SK-N-SH (cell line): ENCODE results near the gene ATF7IP2. TPM values are rescaled to one million over a fixed set of nuclear protein-coding genes. Genes with fewer than 3 reads are reported as not detected.

Experiments used
- CTCF ChIA-PET: fragments of 300-600, 350-600 bp; formaldehyde crosslinking; extraction: SDS; loops from one replicate; lab custom pipeline; 2021; lab: Yijun Ruan, JAX
- POLR2A ChIA-PET: fragments of 350-600 bp; sonication (Branson Sonifier 250); formaldehyde crosslinking; extraction: SDS; loops from one replicate; lab custom pipeline; 2020; ENCODE audit warnings: antibody characterized with exemption, inconsistent platforms; lab: Yijun Ruan, JAX
- DNase-seq: peaks from one replicate; pipeline ENCODE4 v3.0.0; 2012
- H2AFZ ChIP-seq: fragments of 200-600 bp; sonication (generic); 2 replicates; pipeline ENCODE4 v1.8.1; 2016; ENCODE audit warnings: antibody characterized with exemption, mild to moderate bottlenecking, low read depth
- H3F3A ChIP-seq: fragments of 200-600 bp; sonication (generic); replicated peaks from 2 replicates; pipeline ENCODE3; 2016; ENCODE audit warnings: antibody characterized with exemption, mild to moderate bottlenecking; ENCODE audit not compliant: insufficient read depth
- H3K27ac ChIP-seq, 2 experiments: fragments of 200-500 bp in 1 of 2; fragments of 200-600 bp in 1 of 2; sonication (Bioruptor generic) in 1 of 2; sonication (generic), shearing (Covaris generic) in 1 of 2; 2 replicates each; pipeline versions ENCODE4 v1.5.1 to v1.6.1; 2014 to 2016; ENCODE audit warnings: low read depth in 2 of 2, inconsistent platforms in 1 of 2, low read length in 1 of 2, mild to moderate bottlenecking in 1 of 2, mixed read lengths in 1 of 2
- H3K27me3 ChIP-seq: fragments of 200-600 bp; sonication (generic), shearing (Covaris generic); 2 replicates; pipeline ENCODE4 v1.6.1; 2016; ENCODE audit warnings: mixed run types; ENCODE audit not compliant: insufficient read depth
- H3K36me3 ChIP-seq, 2 experiments: fragments of 200-500 bp in 1 of 2; fragments of 200-600 bp in 1 of 2; sonication (Bioruptor generic) in 1 of 2; sonication (generic) in 1 of 2; replicated peaks in 1 of 2; 2 replicates each; pipeline versions ENCODE3 to v1.5.1; 2014 to 2016; ENCODE audit warnings: low read length in 1 of 2, mild to moderate bottlenecking in 1 of 2; ENCODE audit not compliant: insufficient read depth in 2 of 2, control insufficient read depth in 1 of 2
- H3K4me1 ChIP-seq, 2 experiments: fragments of 200-500 bp in 1 of 2; fragments of 200-600 bp in 1 of 2; sonication (Bioruptor generic) in 1 of 2; sonication (generic), shearing (Covaris generic) in 1 of 2; 2 replicates each; pipeline versions ENCODE4 v1.5.1 to v1.6.1; 2014 to 2016; ENCODE audit warnings: low read depth in 1 of 2, low read length in 1 of 2, mixed run types in 1 of 2; ENCODE audit not compliant: insufficient read depth in 2 of 2, control insufficient read depth in 1 of 2
- H3K4me2 ChIP-seq: fragments of 200-600 bp; sonication (generic), shearing (Covaris generic); 2 replicates; pipeline ENCODE4 v1.6.1; 2017; ENCODE audit warnings: mixed run types
- H3K4me3 ChIP-seq, 2 experiments: fragments of 200-500 bp in 1 of 2; fragments of 200-600 bp in 1 of 2; sonication (Bioruptor generic) in 1 of 2; sonication (generic), shearing (Covaris generic) in 1 of 2; 2 replicates each; pipeline versions ENCODE4 v1.5.1 to v1.8.1; 2014 to 2016; ENCODE audit warnings: low read depth in 2 of 2, inconsistent platforms in 1 of 2, low read length in 1 of 2, mild to moderate bottlenecking in 1 of 2, mixed read lengths in 1 of 2, moderate library complexity in 1 of 2
- H3K79me2 ChIP-seq: fragments of 200-600 bp; sonication (generic); 2 replicates; pipeline ENCODE4 v1.8.1; 2017; ENCODE audit warnings: mild to moderate bottlenecking; ENCODE audit not compliant: insufficient read depth
- H3K9ac ChIP-seq: fragments of 200-600 bp; sonication (generic); 2 replicates; pipeline ENCODE4 v1.6.1; 2017; ENCODE audit warnings: mixed run types
- H3K9me2 ChIP-seq: fragments of 200-600 bp; sonication (generic); 2 replicates; pipeline ENCODE4 v1.6.1; 2017; ENCODE audit warnings: mixed run types
- H3K9me3 ChIP-seq: fragments of 200-600 bp; sonication (generic); 2 replicates; pipeline ENCODE4 v1.6.1; 2017; ENCODE audit warnings: mixed run types, mild to moderate bottlenecking, moderate library complexity
- H4K20me1 ChIP-seq: fragments of 200-600 bp; sonication (generic); 2 replicates; pipeline ENCODE4 v1.6.1; 2017; ENCODE audit warnings: mild to moderate bottlenecking, mixed run types; ENCODE audit not compliant: insufficient read depth
- ELF1 ChIP-seq: IDR thresholded peaks from 2 replicates; pipeline ENCODE4 v1.4.0; 2012
- EP300 ChIP-seq, 2 experiments: IDR thresholded peaks; 2 replicates each; pipeline versions ENCODE4 v1.4.0 to v1.6.1; 2012; ENCODE audit warnings: borderline replicate concordance in 1 of 2, low read depth in 1 of 2, low read length in 1 of 2
- FOSL2 ChIP-seq: IDR thresholded peaks from 2 replicates; pipeline ENCODE4 v1.4.0; 2012; ENCODE audit warnings: low read depth, mild to moderate bottlenecking, moderate library complexity, borderline replicate concordance
- FOXM1 ChIP-seq: IDR thresholded peaks from 2 replicates; pipeline ENCODE4 v1.4.0; 2012; ENCODE audit warnings: low read depth, mild to moderate bottlenecking
- JUND ChIP-seq: IDR thresholded peaks from 2 replicates; pipeline ENCODE4 v1.4.0; 2012
- MEF2A ChIP-seq: IDR thresholded peaks from 2 replicates; pipeline ENCODE4 v1.4.0; 2012; ENCODE audit warnings: low read depth, borderline replicate concordance
- POLR2AphosphoS5 ChIP-seq: IDR thresholded peaks from 2 replicates; pipeline ENCODE4 v1.6.1; 2012; ENCODE audit warnings: low read depth, low read length
- RCOR1 ChIP-seq: fragments of 150-350 bp; IDR thresholded peaks from 2 replicates; pipeline ENCODE4 v1.6.1; 2017; ENCODE audit warnings: antibody characterized with exemption, low read length
- SIN3A ChIP-seq: IDR thresholded peaks from 2 replicates; pipeline ENCODE4 v1.6.1; 2012; ENCODE audit warnings: low read depth, mild to moderate bottlenecking, low read length, moderate library complexity, borderline replicate concordance
- TAF1 ChIP-seq: IDR thresholded peaks from 2 replicates; pipeline ENCODE4 v1.6.1; 2012; ENCODE audit warnings: low read depth, mild to moderate bottlenecking, low read length, moderate library complexity, borderline replicate concordance
- TCF12 ChIP-seq: IDR thresholded peaks from 2 replicates; pipeline ENCODE4 v1.4.0; 2012
- TEAD4 ChIP-seq: IDR thresholded peaks from 2 replicates; pipeline ENCODE4 v1.4.0; 2012; ENCODE audit warnings: mild to moderate bottlenecking, borderline replicate concordance; ENCODE audit not compliant: insufficient read depth
- YY1 ChIP-seq: IDR thresholded peaks from 2 replicates; pipeline ENCODE4 v1.4.0; 2012; ENCODE audit warnings: low read depth, mild to moderate bottlenecking
- WGBS: methylation state at CpG from one replicate; pipeline ENCODE4 v1.1.6; 2017; ENCODE audit warnings: low lambda C conversion rate; 5-methylcytosine and 5-hydroxymethylcytosine counted together
- polyA plus RNA-seq, 3 experiments: library from polyadenylated mRNA; depleted of rRNA; stranded (reverse); fragments of >200 nt; gene quantifications; 2 replicates each; pipeline ENCODE4 v1.2.3, GENCODE V29; 2012
- TF ChIP-seq, protein P1 (sequence below): IDR thresholded peaks from 2 replicates; pipeline ENCODE4 v1.4.0; 2012; ENCODE audit warnings: low read depth
- TF ChIP-seq, protein P2 (sequence below): IDR thresholded peaks from 2 replicates; pipeline ENCODE4; 2012
- TF ChIP-seq, protein P3 (sequence below): IDR thresholded peaks from 2 replicates; pipeline ENCODE4 v1.6.1; 2012; ENCODE audit warnings: mild to moderate bottlenecking, low read depth, low read length, moderate library complexity

Gene ATF7IP2
- polyA plus RNA-seq, 1 of the 3 experiments (the other 2 are of a cell fraction) = 0.35 TPM

DNA sequence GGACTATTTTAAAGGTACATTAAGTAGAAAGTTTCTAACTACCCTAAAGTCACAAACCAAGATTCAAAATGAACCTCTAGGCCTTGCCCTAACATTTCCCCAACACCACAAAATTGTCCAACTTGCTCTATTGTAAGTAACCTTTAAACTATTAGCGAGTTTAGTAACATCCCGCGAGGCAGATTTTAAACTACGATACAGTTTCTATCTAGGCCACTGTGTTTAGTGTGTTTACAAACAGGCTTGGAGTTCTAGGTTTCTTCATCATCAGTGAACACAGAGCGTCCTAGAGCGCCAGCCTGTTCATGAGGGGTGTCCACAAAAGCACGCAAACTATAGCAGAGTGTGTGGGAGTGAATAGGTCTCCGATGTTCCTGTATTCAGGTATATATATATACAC is 142.8 kb downstream of the ATF7IP2 start:
- H2AFZ ChIP-seq = no peak overlapping the region
- no peaks in the 10 kb centered on the region for H3K79me2 ChIP-seq
- H3K27ac ChIP-seq = no peak overlapping the region
- H3F3A ChIP-seq = no peaks in the 10 kb centered on the region
- no peaks in the 10 kb centered on the region for H3K9me2 ChIP-seq
- ChIA-PET CTCF (interaction anchor here (2.3 kb wide), 1 partner anchor 390 kb away, joined by 5 read pairs; no protein-coding TSS in a partner anchor), POLR2A (no interaction called here)
- no peaks in the 10 kb centered on the region for H3K27me3 ChIP-seq
- no peaks in the 10 kb centered on the region for H3K36me3 ChIP-seq
- 90% methylated on average over 8 of the region's 8 CpGs for whole genome bisulfite sequencing
- H3K9ac ChIP-seq = no peak overlapping the region
- H3K4me2 ChIP-seq = no peak overlapping the region
- no peaks in the 10 kb centered on the region for H3K4me1 ChIP-seq
- no peak overlapping the region for H3K4me3 ChIP-seq
- no peak for TF ChIP-seq YY1
- TF ChIP-seq EP300 (IDR thresholded peaks at IDR 0.05; ENCODE audit: borderline replicate concordance in 1 of 2, low read depth in 1 of 2, low read length in 1 of 2) = no peak
- TF ChIP-seq, protein P1, sequence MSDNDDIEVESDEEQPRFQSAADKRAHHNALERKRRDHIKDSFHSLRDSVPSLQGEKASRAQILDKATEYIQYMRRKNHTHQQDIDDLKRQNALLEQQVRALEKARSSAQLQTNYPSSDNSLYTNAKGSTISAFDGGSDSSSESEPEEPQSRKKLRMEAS = no peak
- no peak for TF ChIP-seq ELF1
- TF ChIP-seq TAF1 = no peak
- TF ChIP-seq, protein P2, sequence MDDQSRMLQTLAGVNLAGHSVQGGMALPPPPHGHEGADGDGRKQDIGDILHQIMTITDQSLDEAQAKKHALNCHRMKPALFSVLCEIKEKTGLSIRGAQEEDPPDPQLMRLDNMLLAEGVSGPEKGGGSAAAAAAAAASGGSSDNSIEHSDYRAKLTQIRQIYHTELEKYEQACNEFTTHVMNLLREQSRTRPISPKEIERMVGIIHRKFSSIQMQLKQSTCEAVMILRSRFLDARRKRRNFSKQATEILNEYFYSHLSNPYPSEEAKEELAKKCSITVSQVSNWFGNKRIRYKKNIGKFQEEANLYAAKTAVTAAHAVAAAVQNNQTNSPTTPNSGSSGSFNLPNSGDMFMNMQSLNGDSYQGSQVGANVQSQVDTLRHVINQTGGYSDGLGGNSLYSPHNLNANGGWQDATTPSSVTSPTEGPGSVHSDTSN = no peak
- no peak for TF ChIP-seq TEAD4
- H3K9me3 ChIP-seq = no peaks in the 10 kb centered on the region
- no peak for DNase-seq
- H4K20me1 ChIP-seq = no peaks in the 10 kb centered on the region

DNA sequence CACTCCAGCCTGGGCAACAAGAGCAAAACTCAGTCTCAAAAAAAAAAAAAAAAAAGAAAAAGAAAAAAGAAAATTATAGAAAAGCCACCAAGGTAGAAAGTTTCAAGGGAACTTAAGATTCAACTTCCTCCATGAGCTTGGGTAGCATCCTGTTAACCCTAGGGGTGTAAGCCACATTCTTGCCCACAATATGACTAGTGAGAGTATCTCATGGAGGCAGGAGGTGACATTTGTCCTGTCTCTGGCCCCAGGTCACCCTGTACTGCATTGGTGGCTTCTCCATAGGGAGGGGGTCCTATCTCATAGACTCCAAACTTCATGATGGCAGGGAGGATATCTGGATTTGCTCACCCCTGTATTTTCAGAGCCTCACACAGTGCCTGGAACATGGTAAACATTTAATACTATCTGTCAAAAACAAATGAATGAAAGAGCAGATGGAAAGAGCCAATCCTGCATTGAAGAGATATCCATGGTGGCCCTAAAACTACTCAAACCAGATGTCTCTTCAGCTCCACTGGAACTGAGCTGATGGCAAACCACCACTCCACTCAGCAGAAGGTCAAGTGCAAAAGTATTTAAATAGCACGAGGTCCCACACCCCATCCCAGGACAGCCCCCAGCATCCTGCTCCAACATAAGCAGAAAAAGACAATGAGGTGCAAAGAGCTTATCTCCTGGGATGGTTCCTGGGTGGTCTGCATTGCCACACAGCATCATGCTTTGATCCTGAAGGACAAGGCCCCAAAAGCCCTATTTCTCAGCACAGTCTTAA is 144.2 kb downstream of the ATF7IP2 start:
- Histone ChIP-seq H3K36me3 (no peaks in the 10 kb centered on the region), H3K9me3 (no peaks in the 10 kb centered on the region), H3F3A (no peaks in the 10 kb centered on the region), H3K4me2 (no peak overlapping the region), H3K79me2 (no peaks in the 10 kb centered on the region), H3K27ac (no peak overlapping the region), H2AFZ (no peak overlapping the region), H4K20me1 (no peaks in the 10 kb centered on the region), H3K9ac (no peak overlapping the region), H3K4me1 (no peaks in the 10 kb centered on the region), H3K4me3 (no peak overlapping the region), H3K27me3 (no peaks in the 10 kb centered on the region), H3K9me2 (no peaks in the 10 kb centered on the region)
- CTCF ChIA-PET = interaction anchor here (1.0 to 1.2 kb wide), 2 partner anchors 8 to 202 kb away, joined by 3 to 4 read pairs; no protein-coding TSS in a partner anchor
- 80% methylated on average over 1 of the region's 1 CpG for WGBS
- POLR2A ChIA-PET = no interaction called here
- DNase-seq = no peak
- no peak for TF ChIP-seq MEF2A

DNA sequence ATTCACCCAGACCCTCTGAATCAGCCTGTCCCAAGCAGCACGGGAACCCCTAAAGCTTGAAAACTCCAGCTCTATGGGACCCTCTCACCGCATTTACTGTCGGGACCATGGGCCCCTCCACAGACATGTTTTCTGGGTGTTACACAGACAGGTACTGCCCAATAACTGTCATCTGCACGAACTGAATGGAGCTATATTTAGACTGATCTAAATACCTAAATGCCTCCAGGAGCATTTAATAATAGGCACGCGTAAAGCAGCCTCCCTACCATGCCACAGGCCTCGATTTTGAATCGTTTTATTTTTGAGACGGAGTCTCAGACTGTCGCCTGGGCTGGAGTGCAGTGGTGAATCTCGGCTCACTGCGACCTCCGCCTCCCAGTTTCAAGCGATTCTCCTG is 144.8 kb downstream of the ATF7IP2 start:
- Histone ChIP-seq H3K27me3 (no peaks in the 10 kb centered on the region), H3K9me3 (no peaks in the 10 kb centered on the region), H3K4me2 (no peak overlapping the region), H3K79me2 (no peaks in the 10 kb centered on the region), H3K9me2 (no peaks in the 10 kb centered on the region), H2AFZ (no peak overlapping the region), H3K9ac (no peak overlapping the region), H4K20me1 (no peaks in the 10 kb centered on the region), H3K4me1 (no peaks in the 10 kb centered on the region), H3F3A (no peaks in the 10 kb centered on the region), H3K27ac (no peak overlapping the region), H3K4me3 (no peak overlapping the region), H3K36me3 (no peaks in the 10 kb centered on the region)
- ChIA-PET POLR2A (no interaction called here), CTCF (interaction anchor here (1.0 to 1.2 kb wide), 2 partner anchors 9 to 202 kb away, joined by 3 to 4 read pairs; no protein-coding TSS in a partner anchor)
- DNase-seq = no peak
- WGBS = 80% methylated on average over 12 of the region's 14 CpGs
- TF ChIP-seq, protein P3, sequence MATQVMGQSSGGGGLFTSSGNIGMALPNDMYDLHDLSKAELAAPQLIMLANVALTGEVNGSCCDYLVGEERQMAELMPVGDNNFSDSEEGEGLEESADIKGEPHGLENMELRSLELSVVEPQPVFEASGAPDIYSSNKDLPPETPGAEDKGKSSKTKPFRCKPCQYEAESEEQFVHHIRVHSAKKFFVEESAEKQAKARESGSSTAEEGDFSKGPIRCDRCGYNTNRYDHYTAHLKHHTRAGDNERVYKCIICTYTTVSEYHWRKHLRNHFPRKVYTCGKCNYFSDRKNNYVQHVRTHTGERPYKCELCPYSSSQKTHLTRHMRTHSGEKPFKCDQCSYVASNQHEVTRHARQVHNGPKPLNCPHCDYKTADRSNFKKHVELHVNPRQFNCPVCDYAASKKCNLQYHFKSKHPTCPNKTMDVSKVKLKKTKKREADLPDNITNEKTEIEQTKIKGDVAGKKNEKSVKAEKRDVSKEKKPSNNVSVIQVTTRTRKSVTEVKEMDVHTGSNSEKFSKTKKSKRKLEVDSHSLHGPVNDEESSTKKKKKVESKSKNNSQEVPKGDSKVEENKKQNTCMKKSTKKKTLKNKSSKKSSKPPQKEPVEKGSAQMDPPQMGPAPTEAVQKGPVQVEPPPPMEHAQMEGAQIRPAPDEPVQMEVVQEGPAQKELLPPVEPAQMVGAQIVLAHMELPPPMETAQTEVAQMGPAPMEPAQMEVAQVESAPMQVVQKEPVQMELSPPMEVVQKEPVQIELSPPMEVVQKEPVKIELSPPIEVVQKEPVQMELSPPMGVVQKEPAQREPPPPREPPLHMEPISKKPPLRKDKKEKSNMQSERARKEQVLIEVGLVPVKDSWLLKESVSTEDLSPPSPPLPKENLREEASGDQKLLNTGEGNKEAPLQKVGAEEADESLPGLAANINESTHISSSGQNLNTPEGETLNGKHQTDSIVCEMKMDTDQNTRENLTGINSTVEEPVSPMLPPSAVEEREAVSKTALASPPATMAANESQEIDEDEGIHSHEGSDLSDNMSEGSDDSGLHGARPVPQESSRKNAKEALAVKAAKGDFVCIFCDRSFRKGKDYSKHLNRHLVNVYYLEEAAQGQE = no peak
- TF ChIP-seq POLR2AphosphoS5 = no peak
- no peak for TF ChIP-seq SIN3A
- no peak for TF ChIP-seq TCF12
- TF ChIP-seq JUND = no peak
- TF ChIP-seq EP300 (IDR thresholded peaks at IDR 0.05; ENCODE audit: borderline replicate concordance in 1 of 2, low read depth in 1 of 2, low read length in 1 of 2) = no peak
- no peak for TF ChIP-seq FOSL2
- TF ChIP-seq MEF2A = no peak
- TF ChIP-seq TAF1 = no peak
- TF ChIP-seq FOXM1 = no peak
- TF ChIP-seq RCOR1 = no peak
